HepG2 (cell line): Measurements from ENCODE around the gene RHOBTB3. TPM values are rescaled to one million over a fixed set of nuclear protein-coding genes. Genes with fewer than 3 reads are reported as not detected.
A peak's percentile ranks its signal among the peaks of the same experiment; 100 is the strongest.

Source experiments
- CENPX ChIP-seq: sonication (generic); formaldehyde crosslinking; IDR thresholded peaks from 2 replicates; pipeline ENCODE4 v1.9.0; 2021; ENCODE audit warnings: mild to moderate bottlenecking, missing genetic modification reagents, moderate library complexity
- HDAC2 ChIP-seq: sonication (generic); formaldehyde crosslinking; IDR thresholded peaks from 2 replicates; pipeline ENCODE4 v1.4.0; 2020; ENCODE audit warnings: missing genetic modification reagents
- MIER2 ChIP-seq: IDR thresholded peaks from 2 replicates; pipeline ENCODE4 v1.6.1; 2016; ENCODE audit warnings: missing biosample characterization, missing genetic modification reagents
- PHF8 ChIP-seq: sonication (generic); formaldehyde crosslinking; IDR thresholded peaks from 2 replicates; pipeline ENCODE4 v1.5.0; 2020; ENCODE audit warnings: missing genetic modification reagents
- SIN3A ChIP-seq: IDR thresholded peaks from 2 replicates; pipeline ENCODE4 v1.6.1; 2011; ENCODE audit warnings: low read depth, mild to moderate bottlenecking, control low read depth, low read length, borderline replicate concordance
- SIX4 ChIP-seq: sonication (generic); formaldehyde crosslinking; IDR thresholded peaks from 2 replicates; pipeline ENCODE4 v1.4.0; 2020; ENCODE audit warnings: missing genetic modification reagents
- SMAD3 ChIP-seq: sonication (generic); formaldehyde crosslinking; IDR thresholded peaks from 2 replicates; pipeline ENCODE4 v1.4.0; 2020; ENCODE audit warnings: missing genetic modification reagents
- ZFP37 ChIP-seq: sonication (generic); formaldehyde crosslinking; IDR thresholded peaks from 2 replicates; pipeline ENCODE4 v1.4.0; 2020; ENCODE audit warnings: missing genetic modification reagents, borderline replicate concordance
- ZNF331 ChIP-seq: sonication (generic); formaldehyde crosslinking; IDR thresholded peaks from 2 replicates; pipeline ENCODE4 v1.4.0; 2020; ENCODE audit warnings: missing genetic modification reagents
- ZNF776 ChIP-seq: sonication (generic); formaldehyde crosslinking; IDR thresholded peaks from 2 replicates; pipeline ENCODE4 v1.4.0; 2020; ENCODE audit warnings: mild to moderate bottlenecking, missing genetic modification reagents
- ZSCAN21 ChIP-seq: sonication (generic); formaldehyde crosslinking; IDR thresholded peaks from 2 replicates; pipeline ENCODE4 v1.8.0; 2022; ENCODE audit warnings: mild to moderate bottlenecking, missing genetic modification reagents, moderate library complexity, borderline replicate concordance
- polyA plus RNA-seq, 8 experiments: library from polyadenylated mRNA; depleted of rRNA in 3 of 8; stranded (reverse) in 7 of 8; unstranded in 1 of 8; fragments of >200 nt; fragmentation: Illumina TruSeq in 4 of 8; extraction: Trizol in 4 of 8; gene quantifications; 2 replicates each; pipeline versions ENCODE4 v1.2.1 to v1.2.3, GENCODE V29; 2011 to 2016; ENCODE audit warnings: low read depth in 4 of 8, missing spikeins in 1 of 8, mixed read lengths in 1 of 8; ENCODE audit not compliant: insufficient read depth in 1 of 8
- total RNA-seq, 5 experiments: library from RNA; depleted of rRNA; stranded (reverse); fragments of >200 nt; fragmentation: Illumina TruSeq; extraction: Trizol; gene quantifications; 2 replicates each; pipeline ENCODE4 v1.2.3, GENCODE V29; 2016; ENCODE audit warnings: low read depth in 1 of 5
- TF ChIP-seq, protein P1 (sequence below), 2 experiments: sonication (generic) in 1 of 2; formaldehyde crosslinking in 1 of 2; IDR thresholded peaks; 2 replicates each; pipeline versions ENCODE4 v1.4.0 to v1.6.1; 2018 to 2020; ENCODE audit warnings: missing genetic modification reagents in 2 of 2, borderline replicate concordance in 1 of 2, low read depth in 1 of 2, mild to moderate bottlenecking in 1 of 2, missing biosample characterization in 1 of 2
- TF ChIP-seq, protein P2 (sequence below): sonication (generic); formaldehyde crosslinking; IDR thresholded peaks from 2 replicates; pipeline ENCODE4 v1.5.1; 2020; ENCODE audit warnings: mild to moderate bottlenecking, missing genetic modification reagents, borderline replicate concordance
- TF ChIP-seq, protein P3 (sequence below): sonication (generic); formaldehyde crosslinking; IDR thresholded peaks from 2 replicates; pipeline ENCODE4 v1.4.0; 2020; ENCODE audit warnings: missing genetic modification reagents

RHOBTB3 gene
- total and polyA plus RNA-seq, 2 of the 13 experiments (the other 11 are each of a cell fraction or from before 2014, with no cell fraction given) = 31.6 to 35.4 TPM

DNA sequence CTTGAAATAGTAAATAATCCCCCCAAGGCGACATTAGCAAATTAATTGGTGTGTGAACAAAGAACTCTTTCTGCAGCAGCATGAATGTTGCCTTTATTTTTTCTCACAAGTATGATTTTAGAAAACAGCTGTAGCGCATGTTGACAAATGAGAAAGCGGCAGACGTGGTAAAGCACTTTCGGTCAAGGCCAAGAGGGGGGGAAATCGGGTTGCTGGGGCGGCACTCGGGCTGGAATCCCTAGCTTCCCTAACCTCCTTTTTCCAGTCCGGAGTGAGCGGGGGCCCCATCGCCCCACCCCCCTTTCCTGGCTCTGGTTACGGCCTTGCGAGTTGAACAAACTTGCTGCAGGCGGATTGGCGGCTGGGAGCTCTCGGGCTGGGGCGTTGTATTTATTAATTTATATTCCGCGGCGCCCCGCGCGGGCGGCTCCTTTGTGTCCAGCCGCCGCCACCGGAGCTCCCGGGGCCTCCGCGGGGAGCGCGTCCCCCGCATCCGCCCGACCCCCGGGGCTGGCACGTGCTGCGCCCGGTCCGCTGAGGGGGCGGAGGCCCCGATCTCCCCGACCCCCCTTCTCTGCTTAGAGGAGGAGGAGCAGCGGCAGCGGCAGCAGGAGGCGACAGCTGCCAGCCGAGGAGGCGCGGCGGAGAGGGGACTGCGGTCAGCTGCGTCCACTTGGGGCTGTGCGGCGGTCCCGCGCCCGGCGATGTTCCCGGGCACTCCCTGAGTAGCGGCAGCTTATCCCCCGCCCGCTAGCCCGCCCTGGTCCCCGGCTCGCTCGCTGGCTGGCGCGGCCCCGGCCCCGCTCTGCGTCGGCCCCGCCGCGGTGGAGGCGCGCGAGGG, at the start of gene RHOBTB3 (continued):
- peak; percentile 24; the same call in 1 of the 2 replicates for TF ChIP-seq HDAC2
- TF ChIP-seq, protein P1, sequence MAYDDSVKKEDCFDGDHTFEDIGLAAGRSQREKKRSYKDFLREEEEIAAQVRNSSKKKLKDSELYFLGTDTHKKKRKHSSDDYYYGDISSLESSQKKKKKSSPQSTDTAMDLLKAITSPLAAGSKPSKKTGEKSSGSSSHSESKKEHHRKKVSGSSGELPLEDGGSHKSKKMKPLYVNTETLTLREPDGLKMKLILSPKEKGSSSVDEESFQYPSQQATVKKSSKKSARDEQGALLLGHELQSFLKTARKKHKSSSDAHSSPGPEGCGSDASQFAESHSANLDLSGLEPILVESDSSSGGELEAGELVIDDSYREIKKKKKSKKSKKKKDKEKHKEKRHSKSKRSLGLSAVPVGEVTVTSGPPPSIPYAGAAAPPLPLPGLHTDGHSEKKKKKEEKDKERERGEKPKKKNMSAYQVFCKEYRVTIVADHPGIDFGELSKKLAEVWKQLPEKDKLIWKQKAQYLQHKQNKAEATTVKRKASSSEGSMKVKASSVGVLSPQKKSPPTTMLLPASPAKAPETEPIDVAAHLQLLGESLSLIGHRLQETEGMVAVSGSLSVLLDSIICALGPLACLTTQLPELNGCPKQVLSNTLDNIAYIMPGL (CRISPR knock-in tag; IDR thresholded peaks at IDR 0.05; ENCODE audit: borderline replicate concordance in 1 of 2, low read depth in 1 of 2) = peak; percentile 47 to 69; a peak in 2 of 4 replicates
- TF ChIP-seq PHF8 = peak; percentile 67
- TF ChIP-seq SMAD3 (CRISPR knock-in tag) = 0 out of 2 replicates have a peak, but pooled peaks have one; percentile 23
- peak; percentile 32; the same call in 1 of the 2 replicates for TF ChIP-seq SIN3A
- no peak for TF ChIP-seq MIER2 (CRISPR knock-in tag)
- TF ChIP-seq, protein P2, sequence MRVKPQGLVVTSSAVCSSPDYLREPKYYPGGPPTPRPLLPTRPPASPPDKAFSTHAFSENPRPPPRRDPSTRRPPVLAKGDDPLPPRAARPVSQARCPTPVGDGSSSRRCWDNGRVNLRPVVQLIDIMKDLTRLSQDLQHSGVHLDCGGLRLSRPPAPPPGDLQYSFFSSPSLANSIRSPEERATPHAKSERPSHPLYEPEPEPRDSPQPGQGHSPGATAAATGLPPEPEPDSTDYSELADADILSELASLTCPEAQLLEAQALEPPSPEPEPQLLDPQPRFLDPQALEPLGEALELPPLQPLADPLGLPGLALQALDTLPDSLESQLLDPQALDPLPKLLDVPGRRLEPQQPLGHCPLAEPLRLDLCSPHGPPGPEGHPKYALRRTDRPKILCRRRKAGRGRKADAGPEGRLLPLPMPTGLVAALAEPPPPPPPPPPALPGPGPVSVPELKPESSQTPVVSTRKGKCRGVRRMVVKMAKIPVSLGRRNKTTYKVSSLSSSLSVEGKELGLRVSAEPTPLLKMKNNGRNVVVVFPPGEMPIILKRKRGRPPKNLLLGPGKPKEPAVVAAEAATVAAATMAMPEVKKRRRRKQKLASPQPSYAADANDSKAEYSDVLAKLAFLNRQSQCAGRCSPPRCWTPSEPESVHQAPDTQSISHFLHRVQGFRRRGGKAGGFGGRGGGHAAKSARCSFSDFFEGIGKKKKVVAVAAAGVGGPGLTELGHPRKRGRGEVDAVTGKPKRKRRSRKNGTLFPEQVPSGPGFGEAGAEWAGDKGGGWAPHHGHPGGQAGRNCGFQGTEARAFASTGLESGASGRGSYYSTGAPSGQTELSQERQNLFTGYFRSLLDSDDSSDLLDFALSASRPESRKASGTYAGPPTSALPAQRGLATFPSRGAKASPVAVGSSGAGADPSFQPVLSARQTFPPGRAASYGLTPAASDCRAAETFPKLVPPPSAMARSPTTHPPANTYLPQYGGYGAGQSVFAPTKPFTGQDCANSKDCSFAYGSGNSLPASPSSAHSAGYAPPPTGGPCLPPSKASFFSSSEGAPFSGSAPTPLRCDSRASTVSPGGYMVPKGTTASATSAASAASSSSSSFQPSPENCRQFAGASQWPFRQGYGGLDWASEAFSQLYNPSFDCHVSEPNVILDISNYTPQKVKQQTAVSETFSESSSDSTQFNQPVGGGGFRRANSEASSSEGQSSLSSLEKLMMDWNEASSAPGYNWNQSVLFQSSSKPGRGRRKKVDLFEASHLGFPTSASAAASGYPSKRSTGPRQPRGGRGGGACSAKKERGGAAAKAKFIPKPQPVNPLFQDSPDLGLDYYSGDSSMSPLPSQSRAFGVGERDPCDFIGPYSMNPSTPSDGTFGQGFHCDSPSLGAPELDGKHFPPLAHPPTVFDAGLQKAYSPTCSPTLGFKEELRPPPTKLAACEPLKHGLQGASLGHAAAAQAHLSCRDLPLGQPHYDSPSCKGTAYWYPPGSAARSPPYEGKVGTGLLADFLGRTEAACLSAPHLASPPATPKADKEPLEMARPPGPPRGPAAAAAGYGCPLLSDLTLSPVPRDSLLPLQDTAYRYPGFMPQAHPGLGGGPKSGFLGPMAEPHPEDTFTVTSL = 0 out of 2 replicates have a peak, but pooled peaks have one; percentile 30
- peak; percentile 76 for TF ChIP-seq SIX4 (CRISPR knock-in tag)
- TF ChIP-seq ZNF331 (CRISPR knock-in tag) = 0 out of 2 replicates have a peak, but pooled peaks have one; percentile 2
- TF ChIP-seq, protein P3, sequence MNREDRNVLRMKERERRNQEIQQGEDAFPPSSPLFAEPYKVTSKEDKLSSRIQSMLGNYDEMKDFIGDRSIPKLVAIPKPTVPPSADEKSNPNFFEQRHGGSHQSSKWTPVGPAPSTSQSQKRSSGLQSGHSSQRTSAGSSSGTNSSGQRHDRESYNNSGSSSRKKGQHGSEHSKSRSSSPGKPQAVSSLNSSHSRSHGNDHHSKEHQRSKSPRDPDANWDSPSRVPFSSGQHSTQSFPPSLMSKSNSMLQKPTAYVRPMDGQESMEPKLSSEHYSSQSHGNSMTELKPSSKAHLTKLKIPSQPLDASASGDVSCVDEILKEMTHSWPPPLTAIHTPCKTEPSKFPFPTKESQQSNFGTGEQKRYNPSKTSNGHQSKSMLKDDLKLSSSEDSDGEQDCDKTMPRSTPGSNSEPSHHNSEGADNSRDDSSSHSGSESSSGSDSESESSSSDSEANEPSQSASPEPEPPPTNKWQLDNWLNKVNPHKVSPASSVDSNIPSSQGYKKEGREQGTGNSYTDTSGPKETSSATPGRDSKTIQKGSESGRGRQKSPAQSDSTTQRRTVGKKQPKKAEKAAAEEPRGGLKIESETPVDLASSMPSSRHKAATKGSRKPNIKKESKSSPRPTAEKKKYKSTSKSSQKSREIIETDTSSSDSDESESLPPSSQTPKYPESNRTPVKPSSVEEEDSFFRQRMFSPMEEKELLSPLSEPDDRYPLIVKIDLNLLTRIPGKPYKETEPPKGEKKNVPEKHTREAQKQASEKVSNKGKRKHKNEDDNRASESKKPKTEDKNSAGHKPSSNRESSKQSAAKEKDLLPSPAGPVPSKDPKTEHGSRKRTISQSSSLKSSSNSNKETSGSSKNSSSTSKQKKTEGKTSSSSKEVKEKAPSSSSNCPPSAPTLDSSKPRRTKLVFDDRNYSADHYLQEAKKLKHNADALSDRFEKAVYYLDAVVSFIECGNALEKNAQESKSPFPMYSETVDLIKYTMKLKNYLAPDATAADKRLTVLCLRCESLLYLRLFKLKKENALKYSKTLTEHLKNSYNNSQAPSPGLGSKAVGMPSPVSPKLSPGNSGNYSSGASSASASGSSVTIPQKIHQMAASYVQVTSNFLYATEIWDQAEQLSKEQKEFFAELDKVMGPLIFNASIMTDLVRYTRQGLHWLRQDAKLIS (CRISPR knock-in tag) = peak; percentile 19; the same call in 1 of the 2 replicates
- no peak for TF ChIP-seq CENPX
- no peak; the same call in 1 of the 2 replicates for TF ChIP-seq ZSCAN21
- TF ChIP-seq ZNF776 = no peak
- no peak for TF ChIP-seq ZFP37
